K562 (cell line): ENCODE data around the gene LMOD1. TPM values are rescaled to one million over a fixed set of nuclear protein-coding genes. Genes with fewer than 3 reads are reported as not detected.

ENCODE experiments used
- ATAC-seq: fragments of 200-7000 bp; cut with Tn5 transposase; 3 replicates; pipeline ENCODE4 v1.9.1; 2020; ENCODE audit warnings: moderate library complexity
- BruUV-seq: library from RNA; stranded (reverse); fragments of 400-500 nt; replicated peaks from 2 replicates; lab custom pipeline; 2021; lab: Mats Ljungman, UMichigan
- CTCF ChIA-PET: fragments of 300-600 bp; formaldehyde crosslinking; extraction: SDS; loops from one replicate; lab custom pipeline; 2021; ENCODE audit warnings: low intra/inter-chr PET ratio; lab: Yijun Ruan, JAX
- POLR2A ChIA-PET: fragments of 300-600, 350-650 bp; sonication (Branson Sonifier 250); formaldehyde crosslinking; extraction: SDS; loops from one replicate; lab custom pipeline; 2021; ENCODE audit warnings: antibody characterized with exemption, inconsistent platforms; lab: Yijun Ruan, JAX
- DNase-seq, 4 experiments: peaks; one replicate each; pipeline versions ENCODE4 v3.0.0 to v3.0.0-alpha.2; 2011 to 2018; ENCODE audit warnings: low spot score in 3 of 4, mixed read lengths in 3 of 4; ENCODE audit errors: extremely low read depth in 1 of 4
- FAIRE-seq: peaks from 2 replicates; lab custom pipeline; 2011; peaks lifted over from hg19 to GRCh38; lab: Jason Lieb, UNC
- H2AFZ ChIP-seq: 2 replicates; pipeline ENCODE4 v1.6.0; 2011; ENCODE audit warnings: low read depth, low read length, control low read depth, inconsistent platforms
- H3K27ac ChIP-seq: fragments of 200-600 bp; 3 replicates; pipeline ENCODE4 v1.8.0; 2011; ENCODE audit warnings: low read depth, mild to moderate bottlenecking, control low read depth, inconsistent platforms, low read length, moderate library complexity, mixed read lengths; ENCODE audit errors: extremely low read depth
- H3K27me3 ChIP-seq, 2 experiments: fragments of 300-600 bp in 1 of 2; 2 replicates in 1 of 2; 3 replicates in 1 of 2; pipeline versions ENCODE4 v1.6.0 to v1.8.0; 2011; ENCODE audit warnings: inconsistent platforms in 2 of 2, low read length in 2 of 2, mild to moderate bottlenecking in 1 of 2, mixed read lengths in 1 of 2, moderate library complexity in 1 of 2; ENCODE audit not compliant: control insufficient read depth in 2 of 2, insufficient read depth in 2 of 2
- H3K36me3 ChIP-seq: fragments of 300-600 bp; 3 replicates; pipeline ENCODE4 v1.8.0; 2011; ENCODE audit warnings: mild to moderate bottlenecking, low read length, inconsistent platforms; ENCODE audit not compliant: control insufficient read depth, insufficient read depth
- H3K4me1 ChIP-seq, 2 experiments: fragments of 200-600 bp in 1 of 2; replicated peaks in 1 of 2; 2 replicates in 1 of 2; 3 replicates in 1 of 2; pipeline versions ENCODE4 v1.5.1 to v1.8.0; 2011; ENCODE audit warnings: inconsistent platforms in 2 of 2, low read length in 2 of 2, mild to moderate bottlenecking in 1 of 2, mixed read lengths in 1 of 2, moderate library complexity in 1 of 2; ENCODE audit not compliant: control insufficient read depth in 2 of 2, insufficient read depth in 2 of 2
- H3K4me2 ChIP-seq: 2 replicates; pipeline ENCODE4 v1.6.1; 2011; ENCODE audit warnings: low read length, control low read depth, inconsistent platforms, mixed read lengths; ENCODE audit not compliant: insufficient read depth
- H3K4me3 ChIP-seq: fragments of 200-600 bp; sonication (generic), shearing (Covaris generic); 2 replicates; pipeline ENCODE4 v1.5.1; 2016; ENCODE audit warnings: control low read depth, inconsistent platforms
- H3K79me2 ChIP-seq: fragments of 200-600 bp; 3 replicates; pipeline ENCODE4 v1.8.0; 2011; ENCODE audit warnings: low read length, inconsistent platforms; ENCODE audit not compliant: control insufficient read depth, insufficient read depth
- H3K9ac ChIP-seq, 2 experiments: 2 replicates each; pipeline versions ENCODE4 v1.6.0 to v1.6.1; 2011; ENCODE audit warnings: low read depth in 2 of 2, low read length in 2 of 2, control low read depth in 1 of 2, inconsistent platforms in 1 of 2, mild to moderate bottlenecking in 1 of 2, mixed read lengths in 1 of 2; ENCODE audit not compliant: insufficient read depth in 1 of 2
- H3K9me1 ChIP-seq: one replicate; pipeline ENCODE4 v1.6.0; 2011; ENCODE audit warnings: inconsistent platforms, mild to moderate bottlenecking, low read length, moderate library complexity; ENCODE audit not compliant: control insufficient read depth, insufficient read depth
- H3K9me3 ChIP-seq: replicated peaks from 2 replicates; pipeline ENCODE4 v1.5.1; 2011; ENCODE audit warnings: low read depth, low read length, inconsistent platforms; ENCODE audit not compliant: control insufficient read depth, insufficient read depth
- H4K20me1 ChIP-seq: replicated peaks from 2 replicates; pipeline ENCODE4 v1.6.1; 2011; ENCODE audit warnings: low read length, inconsistent platforms, mixed read lengths; ENCODE audit not compliant: control insufficient read depth, insufficient read depth
- ATF7 ChIP-seq: fragments of 450-650 bp; IDR thresholded peaks from 2 replicates; pipeline ENCODE4 v1.7.1; 2014; ENCODE audit warnings: mild to moderate bottlenecking, moderate library complexity
- CBFA2T2 ChIP-seq: fragments of 450-650 bp; conservative IDR thresholded peaks from 2 replicates; pipeline ENCODE4 v1.6.1; 2017; ENCODE audit warnings: mild to moderate bottlenecking
- CBX3 ChIP-seq, 2 experiments: IDR thresholded peaks; 1 replicate in 1 of 2; 2 replicates in 1 of 2; pipeline ENCODE4 v1.6.1; 2012; ENCODE audit warnings: inconsistent platforms in 2 of 2, low read length in 2 of 2, borderline replicate concordance in 1 of 2, control low read depth in 1 of 2
- DPF2 ChIP-seq: fragments of 450-650 bp; IDR thresholded peaks from 2 replicates; pipeline ENCODE4 v1.6.1; 2016
- HDGF ChIP-seq: fragments of 450-650 bp; IDR thresholded peaks from 2 replicates; pipeline ENCODE4 v1.6.1; 2016
- IFI16 ChIP-seq: fragments of 250-450 bp; sonication (Bioruptor Pico); IDR thresholded peaks from 2 replicates; pipeline ENCODE4 v2.1.2; 2022; ENCODE audit warnings: mild to moderate bottlenecking, inconsistent platforms
- KDM1A ChIP-seq, 2 experiments: fragments of 450-650 bp; IDR thresholded peaks; 2 replicates each; pipeline ENCODE4 v1.6.1; 2016; ENCODE audit warnings: mild to moderate bottlenecking in 2 of 2
- MAFG ChIP-seq: fragments of 450-650 bp; conservative IDR thresholded peaks from 2 replicates; pipeline ENCODE4 v1.6.1; 2016; ENCODE audit warnings: missing genetic modification characterization, missing compliant biosample characterization
- MYNN ChIP-seq, 2 experiments: sonication (generic); formaldehyde crosslinking in 1 of 2; IDR thresholded peaks; 2 replicates each; pipeline versions ENCODE4 v1.5.0 to v1.6.1; 2016 to 2020; ENCODE audit warnings: antibody characterized with exemption in 1 of 2, missing genetic modification reagents in 1 of 2
- NCOA1 ChIP-seq: fragments of 450-650 bp; IDR thresholded peaks from 2 replicates; pipeline ENCODE4 v1.6.1; 2016; ENCODE audit warnings: low read depth
- POLR2B ChIP-seq: fragments of 450-650 bp; IDR thresholded peaks from 2 replicates; pipeline ENCODE4 v1.6.1; 2018; ENCODE audit warnings: low read depth; ENCODE audit not compliant: partially characterized antibody
- RNF2 ChIP-seq: sonication (generic); IDR thresholded peaks from 2 replicates; pipeline ENCODE4 v1.6.1; 2016
- STAT5A ChIP-seq: IDR thresholded peaks from 2 replicates; pipeline ENCODE4 v1.6.1; 2012; ENCODE audit warnings: low read length, inconsistent platforms, borderline replicate concordance
- ZEB2 ChIP-seq: fragments of 450-650 bp; IDR thresholded peaks from 2 replicates; pipeline ENCODE4 v1.6.1; 2016
- ZNF124 ChIP-seq: sonication (generic); formaldehyde crosslinking; IDR thresholded peaks from 2 replicates; pipeline ENCODE4 v1.8.1; 2022; ENCODE audit warnings: missing genetic modification reagents
- ZNF778 ChIP-seq: fragments of 450-650 bp; formaldehyde crosslinking; IDR thresholded peaks from 2 replicates; pipeline ENCODE4 v1.4.0; 2020; ENCODE audit warnings: mild to moderate bottlenecking, moderate library complexity
- ZNF785 ChIP-seq: fragments of 250-450 bp; sonication (Bioruptor Pico); IDR thresholded peaks from 2 replicates; pipeline ENCODE4 v1.4.0; 2020; ENCODE audit warnings: mild to moderate bottlenecking
- ZSCAN32 ChIP-seq: fragments of 450-650 bp; formaldehyde crosslinking; IDR thresholded peaks from 2 replicates; pipeline ENCODE4 v1.4.0; 2020; ENCODE audit warnings: mild to moderate bottlenecking, moderate library complexity
- WGBS: fragments of 100-300 bp; shearing (Covaris generic); methylation state at CpG from one replicate; pipeline ENCODE4 v1.1.6; 2016; ENCODE audit warnings: low coverage, mixed read lengths; ENCODE audit not compliant: insufficient coverage; ENCODE audit errors: missing lambda C conversion rate; 5-methylcytosine and 5-hydroxymethylcytosine counted together
- in situ Hi-C: fragments of 300-500 bp; cut with MboI; formaldehyde crosslinking; loops from 4 replicates; pipeline ENCODE4 v1.15.0; 2018; ENCODE audit warnings: inconsistent platforms, mixed read lengths
- intact Hi-C: fragments of 100-400 bp; cut with micrococcal nuclease; formaldehyde crosslinking; loops from 2 replicates; pipeline ENCODE4 v1.14.2; 2022
- polyA plus RNA-seq, 8 experiments: library from polyadenylated mRNA; depleted of rRNA in 4 of 8; stranded (reverse) in 5 of 8; unstranded in 3 of 8; fragments of >200 nt; fragmentation: Nextera tagmentation in 2 of 8; fragmentation: Illumina TruSeq in 1 of 8; extraction: Ambion mirVana in 2 of 8; extraction: Trizol in 1 of 8; gene quantifications; 2 replicates each; pipeline versions ENCODE4 v1.2.1 to v1.2.3, GENCODE V29; 2011 to 2014; ENCODE audit warnings: inconsistent platforms in 1 of 8, missing spikeins in 1 of 8
- total RNA-seq, 7 experiments: library from RNA; depleted of rRNA in 6 of 7; stranded (reverse); fragments of >200 nt in 6 of 7; fragmentation: Illumina TruSeq in 2 of 7; extraction: Trizol in 2 of 7; gene quantifications; 2 replicates each; pipeline versions ENCODE4 v1.2.1 to v1.2.3, GENCODE V29; 2011 to 2021; ENCODE audit warnings: low replicate concordance in 1 of 7
- TF ChIP-seq, protein P1 (sequence below), 2 experiments: IDR thresholded peaks; 2 replicates each; pipeline ENCODE4 v1.6.1; 2011; ENCODE audit warnings: borderline replicate concordance in 1 of 2, control low read depth in 1 of 2, low read depth in 1 of 2, low read length in 1 of 2, mild to moderate bottlenecking in 1 of 2, mixed read lengths in 1 of 2, moderate library complexity in 1 of 2; ENCODE audit not compliant: insufficient read depth in 1 of 2, insufficient read length in 1 of 2, poor library complexity in 1 of 2, severe bottlenecking in 1 of 2; ENCODE audit errors: extremely low read depth in 1 of 2
- TF ChIP-seq, protein P2 (sequence below): fragments of 250-450 bp; sonication (Bioruptor Pico); IDR thresholded peaks from 2 replicates; pipeline ENCODE4 v1.9.0; 2021; ENCODE audit warnings: mild to moderate bottlenecking
- TF ChIP-seq, protein P3 (sequence below): fragments of 450-650 bp; formaldehyde crosslinking; IDR thresholded peaks from 2 replicates; pipeline ENCODE4 v1.4.0; 2022; ENCODE audit warnings: mild to moderate bottlenecking, moderate library complexity
- TF ChIP-seq, protein P4 (sequence below): fragments of 450-650 bp; formaldehyde crosslinking; IDR thresholded peaks from 2 replicates; pipeline ENCODE4 v1.4.0; 2020; ENCODE audit warnings: mild to moderate bottlenecking, moderate library complexity

The LMOD1 gene
- total and polyA plus RNA-seq, 9 of the 15 experiments (the other 6 are each of a cell fraction or from before 2014, with no cell fraction given): 0.03 to 0.54 (median 0.38) TPM; not detected in 1

DNA sequence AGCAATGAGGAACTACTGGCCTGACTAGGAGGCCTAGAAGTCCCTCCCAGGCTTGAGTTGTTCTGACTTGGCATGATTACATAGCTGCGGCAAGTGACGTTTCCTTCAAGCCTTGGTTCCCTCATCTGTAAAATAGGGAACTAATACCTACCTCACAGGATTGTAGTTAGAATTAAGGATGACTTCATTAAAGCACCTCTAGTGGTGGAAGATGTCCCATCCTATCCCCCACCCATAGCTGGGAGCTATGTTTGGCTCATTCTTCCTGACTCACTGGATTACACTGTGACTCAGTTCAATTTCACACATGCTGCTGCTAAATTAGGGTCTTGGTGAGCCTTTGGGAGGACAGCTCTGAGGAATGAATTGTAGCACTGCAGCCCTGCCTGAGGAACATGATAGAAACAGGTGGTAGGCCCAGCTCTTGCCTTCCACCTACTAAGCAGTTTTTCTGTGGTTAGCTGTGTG lies 63.6 kb downstream of the LMOD1 start:
- Histone ChIP-seq H4K20me1 (peaks cover 4% of the 10 kb centered on the region), H3K4me1 (peaks cover 32 to 55% of the 10 kb centered on the region in 2 experiments), H3K4me3 (no peak overlapping the region), H3K9me1 (no peaks in the 10 kb centered on the region), H3K36me3 (peaks cover 10% of the 10 kb centered on the region; the same call in 1 of the 3 replicates), H3K27ac (peak overlapping the region; percentile 43; the same call in 2 of the 3 replicates), H3K79me2 (no peaks in the 10 kb centered on the region), H3K27me3 (no peaks in the 10 kb centered on the region), H3K9ac (no peak overlapping the region), H3K4me2 (no peak overlapping the region), H3K9me3 (no peaks in the 10 kb centered on the region), H2AFZ (no peak overlapping the region)
- BruUV-seq: no TSS peak
- 24% methylated on average over 2 of the region's 2 CpGs for WGBS
- ChIA-PET POLR2A (interaction anchor here (0.6 to 2.5 kb wide), 16 partner anchors 9 to 348 kb away, joined by 3 to 9 read pairs (median 3); partner anchors contain the start of gene TIMM17A), CTCF (interaction anchor here (0.6 kb wide), 1 partner anchor 88 kb away, joined by 3 read pairs; no protein-coding TSS in a partner anchor)
- ATAC-seq (peak; percentile 34), FAIRE-seq (no peak), DNase-seq (peak; percentile 45 to 66 (median 60))
- in situ Hi-C loops: no loop called here
- intact Hi-C loops: loop anchor here (5.0 kb wide), 3 partner anchors 55 to 350 kb away; partner anchors contain the start of gene IPO9
- TF ChIP-seq ZEB2 (no peak), DPF2 (peak; percentile 56), CBX3 (IDR thresholded peaks at IDR 0.05; ENCODE audit: borderline replicate concordance in 1 of 2, low read length in 2 of 2) (no peak), ZNF778 (CRISPR knock-in tag) (no peak), HDGF (no peak), STAT5A (no peak), ZSCAN32 (CRISPR knock-in tag) (no peak), RNF2 (no peak), MAFG (tag) (no peak), ZNF124 (no peak), ZNF785 (CRISPR knock-in tag) (no peak), KDM1A (IDR thresholded peaks at IDR 0.05) (peak in 1 of 2 experiments; percentile 12; a peak in 1 of 4 replicates), NCOA1 (peak; percentile 81), POLR2B (no peak), ATF7 (peak; percentile 72; the same call in 1 of the 2 replicates), IFI16 (CRISPR knock-in tag) (no peak), MYNN (IDR thresholded peaks at IDR 0.05) (0 out of 2 replicates have a peak, but pooled peaks have one; percentile 46), MYNN (CRISPR knock-in tag; IDR thresholded peaks at IDR 0.05) (no peak), CBFA2T2 (no peak; the same call in 1 of the 2 replicates)
- TF ChIP-seq, protein P1, sequence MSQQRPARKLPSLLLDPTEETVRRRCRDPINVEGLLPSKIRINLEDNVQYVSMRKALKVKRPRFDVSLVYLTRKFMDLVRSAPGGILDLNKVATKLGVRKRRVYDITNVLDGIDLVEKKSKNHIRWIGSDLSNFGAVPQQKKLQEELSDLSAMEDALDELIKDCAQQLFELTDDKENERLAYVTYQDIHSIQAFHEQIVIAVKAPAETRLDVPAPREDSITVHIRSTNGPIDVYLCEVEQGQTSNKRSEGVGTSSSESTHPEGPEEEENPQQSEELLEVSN (IDR thresholded peaks at IDR 0.05; ENCODE audit: borderline replicate concordance in 1 of 2, extremely low read depth in 1 of 2, insufficient read depth in 1 of 2, insufficient read length in 1 of 2, low read depth in 1 of 2, low read length in 1 of 2, poor library complexity in 1 of 2, severe bottlenecking in 1 of 2): no peak
- TF ChIP-seq, protein P2, sequence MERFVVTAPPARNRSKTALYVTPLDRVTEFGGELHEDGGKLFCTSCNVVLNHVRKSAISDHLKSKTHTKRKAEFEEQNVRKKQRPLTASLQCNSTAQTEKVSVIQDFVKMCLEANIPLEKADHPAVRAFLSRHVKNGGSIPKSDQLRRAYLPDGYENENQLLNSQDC: no peak
- TF ChIP-seq, protein P3, sequence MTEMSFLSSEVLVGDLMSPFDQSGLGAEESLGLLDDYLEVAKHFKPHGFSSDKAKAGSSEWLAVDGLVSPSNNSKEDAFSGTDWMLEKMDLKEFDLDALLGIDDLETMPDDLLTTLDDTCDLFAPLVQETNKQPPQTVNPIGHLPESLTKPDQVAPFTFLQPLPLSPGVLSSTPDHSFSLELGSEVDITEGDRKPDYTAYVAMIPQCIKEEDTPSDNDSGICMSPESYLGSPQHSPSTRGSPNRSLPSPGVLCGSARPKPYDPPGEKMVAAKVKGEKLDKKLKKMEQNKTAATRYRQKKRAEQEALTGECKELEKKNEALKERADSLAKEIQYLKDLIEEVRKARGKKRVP: peak; percentile 18; the same call in 1 of the 2 replicates
- TF ChIP-seq, protein P4, sequence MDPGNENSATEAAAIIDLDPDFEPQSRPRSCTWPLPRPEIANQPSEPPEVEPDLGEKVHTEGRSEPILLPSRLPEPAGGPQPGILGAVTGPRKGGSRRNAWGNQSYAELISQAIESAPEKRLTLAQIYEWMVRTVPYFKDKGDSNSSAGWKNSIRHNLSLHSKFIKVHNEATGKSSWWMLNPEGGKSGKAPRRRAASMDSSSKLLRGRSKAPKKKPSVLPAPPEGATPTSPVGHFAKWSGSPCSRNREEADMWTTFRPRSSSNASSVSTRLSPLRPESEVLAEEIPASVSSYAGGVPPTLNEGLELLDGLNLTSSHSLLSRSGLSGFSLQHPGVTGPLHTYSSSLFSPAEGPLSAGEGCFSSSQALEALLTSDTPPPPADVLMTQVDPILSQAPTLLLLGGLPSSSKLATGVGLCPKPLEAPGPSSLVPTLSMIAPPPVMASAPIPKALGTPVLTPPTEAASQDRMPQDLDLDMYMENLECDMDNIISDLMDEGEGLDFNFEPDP (CRISPR knock-in tag): no peak
